ENCODE measurements around the gene ZNF621.

DNA sequence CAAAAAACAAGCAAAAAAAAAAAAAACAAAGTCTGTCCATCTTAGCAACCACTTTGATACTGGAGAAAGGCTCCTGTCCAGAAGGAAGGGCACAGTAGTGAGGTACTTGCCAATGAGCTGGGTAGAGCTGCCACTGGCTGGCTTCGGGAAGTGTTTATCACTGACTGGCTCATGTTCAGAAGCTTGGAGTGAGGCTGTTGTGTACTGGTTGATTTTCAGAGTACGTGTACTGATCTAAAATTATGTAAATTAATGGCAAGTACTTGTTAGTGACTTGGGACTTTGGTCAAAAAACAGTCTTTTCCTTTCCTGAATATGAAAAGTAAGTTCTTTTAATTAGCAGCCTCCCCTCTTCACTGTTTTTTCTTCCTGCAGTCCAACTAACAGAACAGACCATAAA is 979 bp upstream of the ZNF621 start:
- TF ChIP-seq, protein P1, sequence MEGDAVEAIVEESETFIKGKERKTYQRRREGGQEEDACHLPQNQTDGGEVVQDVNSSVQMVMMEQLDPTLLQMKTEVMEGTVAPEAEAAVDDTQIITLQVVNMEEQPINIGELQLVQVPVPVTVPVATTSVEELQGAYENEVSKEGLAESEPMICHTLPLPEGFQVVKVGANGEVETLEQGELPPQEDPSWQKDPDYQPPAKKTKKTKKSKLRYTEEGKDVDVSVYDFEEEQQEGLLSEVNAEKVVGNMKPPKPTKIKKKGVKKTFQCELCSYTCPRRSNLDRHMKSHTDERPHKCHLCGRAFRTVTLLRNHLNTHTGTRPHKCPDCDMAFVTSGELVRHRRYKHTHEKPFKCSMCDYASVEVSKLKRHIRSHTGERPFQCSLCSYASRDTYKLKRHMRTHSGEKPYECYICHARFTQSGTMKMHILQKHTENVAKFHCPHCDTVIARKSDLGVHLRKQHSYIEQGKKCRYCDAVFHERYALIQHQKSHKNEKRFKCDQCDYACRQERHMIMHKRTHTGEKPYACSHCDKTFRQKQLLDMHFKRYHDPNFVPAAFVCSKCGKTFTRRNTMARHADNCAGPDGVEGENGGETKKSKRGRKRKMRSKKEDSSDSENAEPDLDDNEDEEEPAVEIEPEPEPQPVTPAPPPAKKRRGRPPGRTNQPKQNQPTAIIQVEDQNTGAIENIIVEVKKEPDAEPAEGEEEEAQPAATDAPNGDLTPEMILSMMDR (IDR thresholded peaks at IDR 0.05; ENCODE audit: low read length) = no peak
- no peak for TF ChIP-seq EZH2 (IDR thresholded peaks at IDR 0.05; ENCODE audit: borderline replicate concordance, low read length)
